Body of pancreas (tissue), 4 donors: Measurements from ENCODE around the gene SNX8. TPM values are rescaled to one million over a fixed set of nuclear protein-coding genes. Genes with fewer than 3 reads are reported as not detected.

Experiments used
- ATAC-seq: fragments of 150-250 bp; one replicate; pipeline ENCODE4 v1.9.1; 2016
- DNase-seq, 4 donors: peaks; one replicate each; pipeline ENCODE4 v3.0.0-alpha.2; 2019
- H3K27ac ChIP-seq, 4 donors: fragments of 200-600 bp; sonication (generic); 1 replicate in 3 of 4; 2 replicates in 1 of 4; pipeline versions ENCODE4 v1.5.1 to v1.6.1; 2016 to 2019; ENCODE audit warnings: mild to moderate bottlenecking in 1 of 4, mixed read lengths in 1 of 4, moderate library complexity in 1 of 4
- H3K27me3 ChIP-seq, 2 donors: fragments of 200-600 bp; sonication (generic); one replicate each; pipeline ENCODE4 v1.6.0; 2016; ENCODE audit warnings: mild to moderate bottlenecking in 1 of 2
- H3K36me3 ChIP-seq, 2 donors: fragments of 200-600 bp; sonication (generic); replicated peaks in 1 of 2; 2 replicates each; pipeline ENCODE4 v1.5.1; 2016; ENCODE audit warnings: low read depth in 2 of 2; ENCODE audit not compliant: insufficient read depth in 1 of 2
- H3K4me1 ChIP-seq: fragments of 200-600 bp; sonication (generic); one replicate; pipeline ENCODE4 v1.6.0; 2016
- H3K4me3 ChIP-seq, 2 donors: fragments of 200-600 bp; sonication (generic); 1 replicate in 1 of 2; 2 replicates in 1 of 2; pipeline ENCODE4 v1.5.1; 2016 to 2019
- H3K9me3 ChIP-seq, 3 donors: fragments of 200-600 bp; sonication (generic); 1 replicate in 2 of 3; 2 replicates in 1 of 3; pipeline ENCODE4 v1.5.1; 2016
- CTCF ChIP-seq, 7 experiments: fragments of 450-650 bp in 4 of 7; fragments of 200-600 bp in 3 of 7; sonication (generic) in 3 of 7; IDR thresholded peaks; one replicate each; pipeline ENCODE4 v1.5.1; 2016 to 2019; ENCODE audit warnings: antibody characterized with exemption in 7 of 7
- POLR2A ChIP-seq, 3 donors: fragments of 450-650 bp; IDR thresholded peaks; one replicate each; pipeline ENCODE4 v1.6.1; 2016; ENCODE audit warnings: antibody characterized with exemption in 3 of 3, mild to moderate bottlenecking in 2 of 3
- WGBS, 2 donors: methylation state at CpG; one replicate each; pipeline ENCODE4 v1.1.5; 2017; 5-methylcytosine and 5-hydroxymethylcytosine counted together
- intact Hi-C: fragments of 100-400 bp; cut with DNase I; formaldehyde crosslinking; loops from one replicate; pipeline ENCODE4 v1.15.1; 2023
- total RNA-seq, 2 donors: library from RNA; depleted of rRNA; stranded (reverse); fragments of >200 nt; gene quantifications; one replicate each; pipeline ENCODE4 v1.1.0, GENCODE V29; 2016

SNX8 gene
- total RNA-seq, 2 donors from 2014 or later: 5.3 to 6.2 TPM

GRCh38 chr7:2219136-2219535 lies 95.1 kb downstream of the SNX8 start:
- no peak overlapping the region for H3K27ac ChIP-seq
- no peak overlapping the region for H3K4me3 ChIP-seq
- DNase-seq: no peak
- WGBS, 2 donors: 88 to 98% methylated on average over 8 to 15 of the region's 15 CpGs
- no peaks in the 10 kb centered on the region for H3K4me1 ChIP-seq
- no peak for TF ChIP-seq CTCF (IDR thresholded peaks at IDR 0.05)
- no peak for TF ChIP-seq POLR2A (IDR thresholded peaks at IDR 0.05)
- ATAC-seq: no peak
- no peaks in the 10 kb centered on the region for H3K27me3 ChIP-seq
- H3K9me3 ChIP-seq: no peaks in the 10 kb centered on the region
- intact Hi-C loops: no loop called here
- H3K36me3 ChIP-seq: peaks cover 0 to 17% of the 10 kb centered on the region in 2 donors

DNA sequence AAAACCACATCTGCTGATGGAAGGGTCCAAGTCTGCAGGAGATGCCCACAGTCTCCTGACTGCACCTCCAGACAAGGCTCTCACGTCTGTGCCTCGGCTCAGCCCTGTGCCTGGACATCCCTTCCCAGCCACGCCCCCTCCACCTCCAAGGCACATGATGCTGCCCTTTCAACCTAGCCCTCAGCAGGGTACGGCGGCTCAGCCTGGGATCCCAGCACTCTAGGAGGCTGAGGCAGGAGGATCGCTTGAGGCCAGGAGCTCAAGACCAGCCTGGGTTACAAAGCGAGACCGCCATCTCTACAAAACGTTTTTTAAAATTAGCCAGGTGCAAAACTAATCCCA lies 95.8 kb downstream of the SNX8 start:
- peaks cover 0 to 17% of the 10 kb centered on the region in 2 donors for H3K36me3 ChIP-seq
- H3K4me1 ChIP-seq: no peaks in the 10 kb centered on the region
- no peak overlapping the region for H3K27ac ChIP-seq
- DNase-seq: no peak
- H3K27me3 ChIP-seq: no peaks in the 10 kb centered on the region
- no peaks in the 10 kb centered on the region for H3K9me3 ChIP-seq
- TF ChIP-seq POLR2A (IDR thresholded peaks at IDR 0.05): no peak
- TF ChIP-seq CTCF (IDR thresholded peaks at IDR 0.05): no peak
- 85 to 97% methylated on average over 6 to 9 of the region's 9 CpGs for WGBS, 2 donors
- no peak overlapping the region for H3K4me3 ChIP-seq
- ATAC-seq: no peak
- intact Hi-C loops: no loop called here

DNA sequence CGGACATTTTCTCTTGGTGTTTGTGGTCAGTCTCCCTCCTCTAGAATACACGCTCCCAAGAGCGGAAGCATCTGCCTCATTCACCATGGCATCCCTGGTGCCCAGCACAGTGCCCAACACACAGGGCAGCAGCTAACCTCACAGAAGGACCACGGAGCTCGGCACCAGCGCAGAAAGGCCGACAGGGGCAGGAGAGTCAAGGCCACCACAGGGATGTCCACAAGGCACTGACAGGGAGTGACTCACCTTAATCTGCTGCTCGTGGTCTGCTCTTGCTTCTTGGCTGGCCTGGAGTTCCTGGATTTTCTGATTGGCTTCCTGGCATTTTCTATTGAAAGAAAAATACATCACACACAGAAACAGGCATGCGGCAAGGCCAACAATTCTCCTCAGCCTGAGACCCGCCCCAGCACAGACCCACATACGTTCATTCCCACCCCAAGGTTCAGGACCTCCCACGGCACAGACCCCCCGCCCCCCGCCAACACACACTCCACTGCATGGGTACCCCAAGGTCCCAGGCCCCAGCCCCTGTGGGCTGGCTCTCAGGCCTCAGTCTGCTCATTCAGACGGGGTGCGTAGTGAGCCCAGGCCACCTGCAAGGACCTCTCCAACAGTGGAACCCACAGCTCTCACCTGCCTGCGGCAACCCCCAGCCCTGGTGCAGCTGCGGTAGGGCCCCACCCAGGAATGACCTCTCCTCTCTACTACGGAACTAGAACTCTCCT lies 96.4 kb downstream of the SNX8 start:
- H3K4me3 ChIP-seq: no peak overlapping the region
- 85 to 87% methylated on average over 15 to 19 of the region's 19 CpGs for WGBS, 2 donors
- ATAC-seq (no peak), DNase-seq (no peak)
- no peak overlapping the region for H3K27ac ChIP-seq
- H3K4me1 ChIP-seq: no peaks in the 10 kb centered on the region
- intact Hi-C loops: no loop called here
- H3K27me3 ChIP-seq: no peaks in the 10 kb centered on the region
- H3K36me3 ChIP-seq: peaks cover 0 to 20% of the 10 kb centered on the region in 2 donors
- no peaks in the 10 kb centered on the region for H3K9me3 ChIP-seq
- TF ChIP-seq POLR2A (IDR thresholded peaks at IDR 0.05): no peak
- no peak for TF ChIP-seq CTCF (IDR thresholded peaks at IDR 0.05)

- H3K36me3 ChIP-seq: peaks cover 0 to 19% of the 10 kb centered on the region in 2 donors
- no peak for DNase-seq
These were observed 97.0 kb downstream of the SNX8 start for GRCh38 chr7:2217206-2217605.

More at GRCh38 chr7:2217206-2217605, 97.0 kb downstream of the SNX8 start:
- ATAC-seq: no peak
- no peaks in the 10 kb centered on the region for H3K27me3 ChIP-seq
- no peak overlapping the region for H3K4me3 ChIP-seq
- WGBS, 2 donors: 81 to 89% methylated on average over 8 to 10 of the region's 10 CpGs
- H3K9me3 ChIP-seq: no peaks in the 10 kb centered on the region
- TF ChIP-seq POLR2A (IDR thresholded peaks at IDR 0.05) (no peak), CTCF (IDR thresholded peaks at IDR 0.05) (no peak)
- no peaks in the 10 kb centered on the region for H3K4me1 ChIP-seq
- intact Hi-C loops: no loop called here
- H3K27ac ChIP-seq: no peak overlapping the region
